Keratinocyte (primary cell): ENCODE measurements around the gene TBC1D19. TPM values are rescaled to one million over a fixed set of nuclear protein-coding genes. Genes with fewer than 3 reads are reported as not detected.

Experiments
- DNase-seq: peaks from one replicate; pipeline ENCODE4 v3.0.0-alpha.2; 2011; ENCODE audit warnings: low read depth, missing footprints, low spot score
- FAIRE-seq: peaks from 2 replicates; lab custom pipeline; 2011; peaks lifted over from hg19 to GRCh38; lab: Jason Lieb, UNC
- H2AFZ ChIP-seq: 2 replicates; pipeline ENCODE4 v1.6.0; 2012; ENCODE audit warnings: low read length, control low read depth, inconsistent platforms; ENCODE audit not compliant: control insufficient read depth
- H3K27ac ChIP-seq: 2 replicates; pipeline ENCODE4 v1.5.1; 2011; ENCODE audit warnings: low read length; ENCODE audit not compliant: control insufficient read depth, insufficient read depth
- H3K27me3 ChIP-seq: 3 replicates; pipeline ENCODE4 v1.6.0; 2011; ENCODE audit warnings: low read length; ENCODE audit not compliant: control insufficient read depth, insufficient read depth; ENCODE audit errors: extremely low read depth
- H3K36me3 ChIP-seq, 2 experiments: 2 replicates in 1 of 2; 3 replicates in 1 of 2; pipeline ENCODE4 v1.5.1; 2011; ENCODE audit warnings: low read length in 2 of 2, mild to moderate bottlenecking in 1 of 2; ENCODE audit not compliant: control insufficient read depth in 2 of 2, insufficient read depth in 2 of 2; ENCODE audit errors: extremely low read depth in 1 of 2
- H3K4me1 ChIP-seq: 3 replicates; pipeline ENCODE4 v1.5.1; 2011; ENCODE audit warnings: low read length; ENCODE audit not compliant: control insufficient read depth, insufficient read depth; ENCODE audit errors: extremely low read depth
- H3K4me2 ChIP-seq: 3 replicates; pipeline ENCODE4 v1.6.0; 2011; ENCODE audit warnings: low read depth, low read length; ENCODE audit not compliant: control insufficient read depth, insufficient read depth; ENCODE audit errors: extremely low read depth
- H3K4me3 ChIP-seq, 3 experiments: fragments of 200-600 bp in 1 of 3; sonication (generic) in 1 of 3; 2 replicates in 2 of 3; 3 replicates in 1 of 3; pipeline ENCODE4 v1.5.1; 2011 to 2016; ENCODE audit warnings: low read length in 3 of 3, mild to moderate bottlenecking in 3 of 3, control low read depth in 2 of 3, inconsistent platforms in 1 of 3, low read depth in 1 of 3, mixed read lengths in 1 of 3, mixed run types in 1 of 3, moderate library complexity in 1 of 3; ENCODE audit not compliant: control insufficient read depth in 2 of 3, insufficient read depth in 2 of 3; ENCODE audit errors: extremely low read depth in 1 of 3
- H3K79me2 ChIP-seq: 2 replicates; pipeline ENCODE4 v1.6.0; 2012; ENCODE audit warnings: low read length; ENCODE audit not compliant: control insufficient read depth, insufficient read depth
- H3K9ac ChIP-seq: 3 replicates; pipeline ENCODE4 v1.6.0; 2011; ENCODE audit warnings: low read length; ENCODE audit not compliant: control insufficient read depth, insufficient read depth; ENCODE audit errors: extremely low read depth
- H3K9me1 ChIP-seq: 3 replicates; pipeline ENCODE4 v1.6.0; 2011; ENCODE audit warnings: low read length; ENCODE audit not compliant: control insufficient read depth, insufficient read depth; ENCODE audit errors: extremely low read depth
- H3K9me3 ChIP-seq: 2 replicates; pipeline ENCODE4 v1.5.1; 2012; ENCODE audit warnings: low read depth, low read length; ENCODE audit not compliant: control insufficient read depth
- H4K20me1 ChIP-seq: 3 replicates; pipeline ENCODE4 v1.6.0; 2011; ENCODE audit warnings: low read length; ENCODE audit not compliant: control insufficient read depth, insufficient read depth; ENCODE audit errors: extremely low read depth
- CTCF ChIP-seq, 3 experiments: IDR thresholded peaks in 1 of 3; conservative IDR thresholded peaks in 1 of 3; optimal IDR thresholded peaks in 1 of 3; 2 replicates in 2 of 3; 3 replicates in 1 of 3; pipeline versions ENCODE3 to v1.5.1; 2011; ENCODE audit warnings: low read length in 3 of 3, mild to moderate bottlenecking in 3 of 3, moderate library complexity in 2 of 3, control low read depth in 1 of 3, inconsistent platforms in 1 of 3; ENCODE audit not compliant: insufficient read depth in 2 of 3; ENCODE audit errors: extremely low read depth in 1 of 3
- EZH2 ChIP-seq: IDR thresholded peaks from one replicate; pipeline ENCODE4 v1.6.1; 2012; ENCODE audit warnings: inconsistent platforms, mild to moderate bottlenecking, low read length, moderate library complexity
- dilution Hi-C: fragments of 300-500 bp; cut with MboI; formaldehyde crosslinking; loops from one replicate; pipeline ENCODE4 v1.7.0; 2020; ENCODE audit warnings: low sequenced_read_pairs; ENCODE audit not compliant: extremely low pct_ligation_motif_present
- polyA plus RNA-seq, 5 experiments: library from polyadenylated mRNA; depleted of rRNA in 3 of 5; stranded (reverse) in 3 of 5; stranded (forward) in 1 of 5; unstranded in 1 of 5; fragments of >200 nt; gene quantifications; 1 replicate in 1 of 5; 2 replicates in 3 of 5; 3 replicates in 1 of 5; pipeline versions ENCODE4 v1.2.1 to v1.2.3, GENCODE V29; 2011 to 2012; ENCODE audit warnings: missing spikeins in 2 of 5, low read depth in 1 of 5, low replicate concordance in 1 of 5

Gene TBC1D19
- polyA plus RNA-seq, 1 donor (not counting 4 experiments of a cell fraction or from before 2014, with no cell fraction given) = 11.3 TPM

GRCh38 chr4:26660261-26660660 lies 76.4 kb downstream of the TBC1D19 start:
- Histone ChIP-seq H3K9me3 (no peaks in the 10 kb centered on the region), H3K4me3 (no peak overlapping the region), H3K4me2 (no peak overlapping the region), H2AFZ (no peak overlapping the region), H3K27ac (no peak overlapping the region), H4K20me1 (no peaks in the 10 kb centered on the region), H3K36me3 (peaks cover 4 to 8% of the 10 kb centered on the region in 2 experiments), H3K79me2 (no peaks in the 10 kb centered on the region), H3K4me1 (no peaks in the 10 kb centered on the region), H3K9ac (no peak overlapping the region), H3K9me1 (no peaks in the 10 kb centered on the region), H3K27me3 (no peaks in the 10 kb centered on the region)
- DNase-seq (no peak), FAIRE-seq (no peak)
- no peak for TF ChIP-seq EZH2
- no peak for TF ChIP-seq CTCF (optimal IDR thresholded peaks at IDR 0.05 in 1 of 3, IDR thresholded peaks at IDR 0.05 in 1 of 3, conservative IDR thresholded peaks at IDR 0.05 in 1 of 3; ENCODE audit: extremely low read depth in 1 of 3, insufficient read depth in 2 of 3, low read length in 3 of 3)
- dilution Hi-C loops = no loop called here

GRCh38 chr4:26663888-26664287 lies 80.0 kb downstream of the TBC1D19 start:
- Histone ChIP-seq H2AFZ (no peak overlapping the region), H3K4me2 (no peak overlapping the region), H3K27ac (no peak overlapping the region), H3K9ac (no peak overlapping the region), H3K9me3 (no peaks in the 10 kb centered on the region), H3K4me1 (no peaks in the 10 kb centered on the region), H3K9me1 (no peaks in the 10 kb centered on the region), H4K20me1 (no peaks in the 10 kb centered on the region), H3K4me3 (no peak overlapping the region), H3K79me2 (no peaks in the 10 kb centered on the region), H3K27me3 (no peaks in the 10 kb centered on the region), H3K36me3 (peaks cover 4 to 8% of the 10 kb centered on the region in 2 experiments)
- DNase-seq (no peak), FAIRE-seq (no peak)
- dilution Hi-C loops = no loop called here
- TF ChIP-seq CTCF (optimal IDR thresholded peaks at IDR 0.05 in 1 of 3, IDR thresholded peaks at IDR 0.05 in 1 of 3, conservative IDR thresholded peaks at IDR 0.05 in 1 of 3; ENCODE audit: extremely low read depth in 1 of 3, insufficient read depth in 2 of 3, low read length in 3 of 3) = no peak
- TF ChIP-seq EZH2 = no peak
